ENCODE data around the gene HARS1.

- TF ChIP-seq CTCF (IDR thresholded peaks at IDR 0.05) (no peak), POLR2A (IDR thresholded peaks at IDR 0.05) (no peak)
Measured at GRCh38 chr5:140634103-140634502, 57.1 kb downstream of the HARS1 start.

Measured in body of pancreas (tissue), 4 donors.